GM12878 (cell line): ENCODE results near the gene GLS. TPM values are rescaled to one million over a fixed set of nuclear protein-coding genes. Genes with fewer than 3 reads are reported as not detected.

ENCODE experiments used
- CTCF ChIP-seq, 3 experiments: IDR thresholded peaks in 2 of 3; conservative IDR thresholded peaks in 1 of 3; 2 replicates each; pipeline ENCODE4 v1.5.1; 2011; ENCODE audit warnings: low read depth in 3 of 3, low read length in 3 of 3, mild to moderate bottlenecking in 3 of 3, control low read depth in 2 of 3, moderate library complexity in 2 of 3, inconsistent platforms in 1 of 3, mixed read lengths in 1 of 3; ENCODE audit not compliant: control insufficient read depth in 2 of 3, insufficient read depth in 1 of 3; ENCODE audit errors: extremely low read depth in 1 of 3
- EP300 ChIP-seq, 2 experiments: fragments of 150-350 bp in 1 of 2; IDR thresholded peaks; 2 replicates each; pipeline ENCODE4 v1.6.1; 2011 to 2012; ENCODE audit warnings: low read depth in 2 of 2, low read length in 2 of 2, borderline replicate concordance in 1 of 2, improper control_type of control experiment in 1 of 2, inconsistent platforms in 1 of 2; ENCODE audit not compliant: control insufficient read depth in 1 of 2
- MTA3 ChIP-seq: IDR thresholded peaks from 2 replicates; pipeline ENCODE4 v1.6.1; 2012; ENCODE audit warnings: low read length, inconsistent platforms, borderline replicate concordance
- NFXL1 ChIP-seq: fragments of 450-650 bp; IDR thresholded peaks from 2 replicates; pipeline ENCODE4 v1.6.1; 2017; ENCODE audit warnings: antibody characterized with exemption, mild to moderate bottlenecking, borderline replicate concordance
- PML ChIP-seq: IDR thresholded peaks from 2 replicates; pipeline ENCODE4 v1.6.1; 2012; ENCODE audit warnings: low read length, inconsistent platforms
- REST ChIP-seq: IDR thresholded peaks from 2 replicates; pipeline ENCODE4 v1.6.1; 2012; ENCODE audit warnings: mild to moderate bottlenecking, low read depth, low read length
- SPI1 ChIP-seq: IDR thresholded peaks from 2 replicates; pipeline ENCODE4 v1.6.1; 2011; ENCODE audit warnings: low read depth, mild to moderate bottlenecking, low read length, moderate library complexity, borderline replicate concordance; ENCODE audit not compliant: insufficient read depth
- ZNF207 ChIP-seq: fragments of 450-650 bp; IDR thresholded peaks from 2 replicates; pipeline ENCODE4 v1.6.1; 2014; ENCODE audit warnings: antibody characterized with exemption, mild to moderate bottlenecking, borderline replicate concordance
- polyA plus RNA-seq, 11 experiments: library from polyadenylated mRNA; depleted of rRNA in 4 of 11; unstranded in 6 of 11; stranded (reverse) in 5 of 11; fragments of >200 nt; fragmentation: Nextera tagmentation in 4 of 11; fragmentation: Illumina TruSeq in 1 of 11; extraction: Ambion mirVana in 4 of 11; extraction: Trizol in 1 of 11; gene quantifications; 1 replicate in 1 of 11; 2 replicates in 10 of 11; pipeline versions ENCODE4 v1.2.1 to v1.2.3, GENCODE V29; 2011 to 2016; ENCODE audit warnings: inconsistent platforms in 2 of 11, missing spikeins in 2 of 11, low read depth in 1 of 11
- total RNA-seq, 4 experiments: library from RNA; depleted of rRNA in 3 of 4; stranded (reverse); fragments of >200 nt in 3 of 4; fragmentation: Illumina TruSeq in 1 of 4; extraction: Trizol in 1 of 4; gene quantifications; 2 replicates each; pipeline versions ENCODE4 v1.2.1 to v1.2.3, GENCODE V29; 2013 to 2021
- TF ChIP-seq, protein P1 (sequence below): IDR thresholded peaks from 2 replicates; pipeline ENCODE4 v1.6.1; 2012; ENCODE audit warnings: low read depth, low read length, improper control_type of control experiment
- TF ChIP-seq, protein P2 (sequence below): fragments of 450-650 bp; formaldehyde crosslinking; IDR thresholded peaks from 2 replicates; pipeline ENCODE4 v1.4.0; 2022; ENCODE audit warnings: mild to moderate bottlenecking, moderate library complexity

The GLS gene
- total and polyA plus RNA-seq, 10 of the 15 experiments (the other 5 are each of a cell fraction or from before 2014, with no cell fraction given), result 15.7 to 145 (median 70.8) TPM

DNA sequence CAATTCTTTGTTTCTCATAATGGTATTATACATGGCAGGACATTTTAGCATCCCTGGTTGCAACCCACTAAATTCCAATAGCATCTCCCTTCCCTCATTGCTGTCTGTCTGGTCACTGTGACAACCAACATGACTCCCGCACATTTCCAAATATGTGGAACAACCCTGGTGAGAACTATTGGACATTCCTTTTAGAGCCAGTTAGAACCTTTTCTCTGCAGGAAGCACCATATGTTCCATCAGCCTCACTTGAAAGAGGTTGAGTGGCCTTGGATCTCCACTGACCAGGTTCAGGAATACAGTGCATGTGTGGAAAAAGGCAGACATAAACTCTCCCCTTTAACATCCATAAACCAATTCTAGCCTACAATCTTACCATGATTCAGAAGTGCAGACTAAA, 25.9 kb upstream of the GLS start (continued):
- no peak for TF ChIP-seq REST
- TF ChIP-seq CTCF (IDR thresholded peaks at IDR 0.05 in 2 of 3, conservative IDR thresholded peaks at IDR 0.05 in 1 of 3; ENCODE audit: control insufficient read depth in 2 of 3, extremely low read depth in 1 of 3, insufficient read depth in 1 of 3, low read depth in 3 of 3, low read length in 3 of 3), result no peak
- no peak for TF ChIP-seq SPI1
- no peak for TF ChIP-seq ZNF207
- TF ChIP-seq, protein P1, sequence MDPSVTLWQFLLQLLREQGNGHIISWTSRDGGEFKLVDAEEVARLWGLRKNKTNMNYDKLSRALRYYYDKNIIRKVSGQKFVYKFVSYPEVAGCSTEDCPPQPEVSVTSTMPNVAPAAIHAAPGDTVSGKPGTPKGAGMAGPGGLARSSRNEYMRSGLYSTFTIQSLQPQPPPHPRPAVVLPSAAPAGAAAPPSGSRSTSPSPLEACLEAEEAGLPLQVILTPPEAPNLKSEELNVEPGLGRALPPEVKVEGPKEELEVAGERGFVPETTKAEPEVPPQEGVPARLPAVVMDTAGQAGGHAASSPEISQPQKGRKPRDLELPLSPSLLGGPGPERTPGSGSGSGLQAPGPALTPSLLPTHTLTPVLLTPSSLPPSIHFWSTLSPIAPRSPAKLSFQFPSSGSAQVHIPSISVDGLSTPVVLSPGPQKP, result no peak
- TF ChIP-seq, protein P2, sequence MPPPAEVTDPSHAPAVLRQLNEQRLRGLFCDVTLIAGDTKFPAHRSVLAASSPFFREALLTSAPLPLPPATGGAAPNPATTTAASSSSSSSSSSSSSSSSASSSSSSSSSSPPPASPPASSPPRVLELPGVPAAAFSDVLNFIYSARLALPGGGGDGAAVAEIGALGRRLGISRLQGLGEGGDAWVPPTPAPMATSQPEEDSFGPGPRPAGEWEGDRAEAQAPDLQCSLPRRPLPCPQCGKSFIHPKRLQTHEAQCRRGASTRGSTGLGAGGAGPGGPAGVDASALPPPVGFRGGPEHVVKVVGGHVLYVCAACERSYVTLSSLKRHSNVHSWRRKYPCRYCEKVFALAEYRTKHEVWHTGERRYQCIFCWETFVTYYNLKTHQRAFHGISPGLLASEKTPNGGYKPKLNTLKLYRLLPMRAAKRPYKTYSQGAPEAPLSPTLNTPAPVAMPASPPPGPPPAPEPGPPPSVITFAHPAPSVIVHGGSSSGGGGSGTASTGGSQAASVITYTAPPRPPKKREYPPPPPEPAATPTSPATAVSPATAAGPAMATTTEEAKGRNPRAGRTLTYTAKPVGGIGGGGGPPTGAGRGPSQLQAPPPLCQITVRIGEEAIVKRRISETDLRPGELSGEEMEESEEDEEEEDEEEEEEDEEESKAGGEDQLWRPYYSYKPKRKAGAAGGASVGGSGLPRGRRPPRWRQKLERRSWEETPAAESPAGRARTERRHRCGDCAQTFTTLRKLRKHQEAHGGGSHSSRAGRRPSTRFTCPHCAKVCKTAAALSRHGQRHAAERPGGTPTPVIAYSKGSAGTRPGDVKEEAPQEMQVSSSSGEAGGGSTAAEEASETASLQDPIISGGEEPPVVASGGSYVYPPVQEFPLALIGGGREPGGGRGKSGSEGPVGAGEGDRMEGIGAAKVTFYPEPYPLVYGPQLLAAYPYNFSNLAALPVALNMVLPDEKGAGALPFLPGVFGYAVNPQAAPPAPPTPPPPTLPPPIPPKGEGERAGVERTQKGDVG, result no peak
- TF ChIP-seq MTA3, result no peak
- TF ChIP-seq EP300 (IDR thresholded peaks at IDR 0.05; ENCODE audit: borderline replicate concordance in 1 of 2, control insufficient read depth in 1 of 2, low read depth in 2 of 2, low read length in 2 of 2), result no peak
- no peak for TF ChIP-seq NFXL1
- TF ChIP-seq PML, result no peak
